ENCODE results near the gene KRT82. TPM values are rescaled to one million over a fixed set of nuclear protein-coding genes. Genes with fewer than 3 reads are reported as not detected.

The KRT82 gene
- total RNA-seq, 1 experiment from 2014 or later = not detected

DNA sequence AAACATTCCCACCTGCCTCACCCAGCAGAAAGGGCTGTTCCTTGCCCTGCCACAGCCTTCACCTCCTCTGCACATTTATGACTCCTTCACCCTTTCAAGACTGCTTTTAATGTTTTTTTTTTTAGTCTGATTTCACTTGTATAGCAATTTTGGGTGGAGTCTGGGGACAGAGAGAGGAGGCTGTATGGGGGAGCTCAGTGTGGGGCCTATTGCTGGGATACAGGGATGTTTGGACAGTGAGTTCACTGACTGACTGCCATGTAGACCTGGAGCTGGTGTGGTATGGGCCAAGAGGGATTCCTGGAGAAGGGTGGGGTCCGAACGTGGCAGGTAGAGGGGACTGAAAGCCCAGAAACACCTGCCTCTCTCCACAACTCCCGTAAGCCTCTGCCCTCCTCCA lies 36.9 kb downstream of the KRT82 start:
- no peaks in the 10 kb centered on the region for H3K9me3 Mint-ChIP-seq (ENCODE audit: unreplicated experiment)
- DNase-seq = no peak
- CTCF ChIA-PET = interaction anchor here (0.8 to 0.9 kb wide), 2 partner anchors 24 to 214 kb away, joined by 3 read pairs; no protein-coding TSS in a partner anchor
- H3K4me3 Mint-ChIP-seq (ENCODE audit: unreplicated experiment) = no peak overlapping the region
- no peaks in the 10 kb centered on the region for H3K27me3 Mint-ChIP-seq (ENCODE audit: insufficient read depth, unreplicated experiment)
- H3K36me3 Mint-ChIP-seq (ENCODE audit: insufficient read depth, unreplicated experiment) = no peaks in the 10 kb centered on the region
- intact Hi-C loops (cut with micrococcal nuclease; ENCODE audit: unreplicated experiment) = no loop called here
- no peak overlapping the region for H3K27ac Mint-ChIP-seq (ENCODE audit: unreplicated experiment)
- H3K36me3 ChIP-seq (ENCODE audit: control insufficient read depth, insufficient read depth, low read length) = no peaks in the 10 kb centered on the region
- no peaks in the 10 kb centered on the region for H3K9me3 ChIP-seq
- POLR2A ChIA-PET = no interaction called here
- BruUV-seq (replicated peaks) = no TSS peak
- peaks cover 8% of the 10 kb centered on the region for H3K4me1 Mint-ChIP-seq (ENCODE audit: low read depth, unreplicated experiment)
- no peak overlapping the region for H3K4me3 ChIP-seq (ENCODE audit: low read depth, low read length)
- no peaks in the 10 kb centered on the region for H3K27me3 ChIP-seq (replicated peaks; ENCODE audit: control insufficient read depth, insufficient read depth, low read length)
- no peaks in the 10 kb centered on the region for H3K4me1 ChIP-seq
- TF ChIP-seq, protein P1, sequence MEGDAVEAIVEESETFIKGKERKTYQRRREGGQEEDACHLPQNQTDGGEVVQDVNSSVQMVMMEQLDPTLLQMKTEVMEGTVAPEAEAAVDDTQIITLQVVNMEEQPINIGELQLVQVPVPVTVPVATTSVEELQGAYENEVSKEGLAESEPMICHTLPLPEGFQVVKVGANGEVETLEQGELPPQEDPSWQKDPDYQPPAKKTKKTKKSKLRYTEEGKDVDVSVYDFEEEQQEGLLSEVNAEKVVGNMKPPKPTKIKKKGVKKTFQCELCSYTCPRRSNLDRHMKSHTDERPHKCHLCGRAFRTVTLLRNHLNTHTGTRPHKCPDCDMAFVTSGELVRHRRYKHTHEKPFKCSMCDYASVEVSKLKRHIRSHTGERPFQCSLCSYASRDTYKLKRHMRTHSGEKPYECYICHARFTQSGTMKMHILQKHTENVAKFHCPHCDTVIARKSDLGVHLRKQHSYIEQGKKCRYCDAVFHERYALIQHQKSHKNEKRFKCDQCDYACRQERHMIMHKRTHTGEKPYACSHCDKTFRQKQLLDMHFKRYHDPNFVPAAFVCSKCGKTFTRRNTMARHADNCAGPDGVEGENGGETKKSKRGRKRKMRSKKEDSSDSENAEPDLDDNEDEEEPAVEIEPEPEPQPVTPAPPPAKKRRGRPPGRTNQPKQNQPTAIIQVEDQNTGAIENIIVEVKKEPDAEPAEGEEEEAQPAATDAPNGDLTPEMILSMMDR (IDR thresholded peaks at IDR 0.05; ENCODE audit: insufficient read depth in 1 of 2, low read depth in 1 of 2, low read length in 1 of 2, severe bottlenecking in 1 of 2, unreplicated experiment in 1 of 2) = no peak

DNA sequence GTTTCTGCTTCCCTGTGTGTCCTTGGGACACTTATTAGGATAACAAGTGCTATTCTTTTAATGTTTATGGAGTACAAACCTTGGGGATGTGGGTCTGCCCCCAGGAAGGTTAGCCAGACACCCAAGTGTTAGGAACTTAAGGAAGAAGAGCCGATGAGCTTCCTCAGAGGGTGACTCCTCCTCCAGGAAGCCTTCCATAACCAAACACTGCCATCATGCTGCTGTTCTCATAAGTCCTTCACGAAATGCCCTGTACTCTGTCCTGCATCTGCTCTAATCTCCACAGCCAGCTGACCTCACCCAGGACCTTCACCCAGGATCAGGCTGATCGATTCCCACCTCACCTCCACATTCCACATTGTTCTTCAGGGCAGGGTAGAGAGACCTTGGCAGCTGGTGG lies 37.6 kb downstream of the KRT82 start:
- BruUV-seq (replicated peaks) = no TSS peak
- no peaks in the 10 kb centered on the region for H3K27me3 ChIP-seq (replicated peaks; ENCODE audit: control insufficient read depth, insufficient read depth, low read length)
- no peaks in the 10 kb centered on the region for H3K36me3 Mint-ChIP-seq (ENCODE audit: insufficient read depth, unreplicated experiment)
- intact Hi-C loops (cut with micrococcal nuclease; ENCODE audit: unreplicated experiment) = no loop called here
- H3K4me1 ChIP-seq = no peaks in the 10 kb centered on the region
- H3K27me3 Mint-ChIP-seq (ENCODE audit: insufficient read depth, unreplicated experiment) = no peaks in the 10 kb centered on the region
- H3K4me3 Mint-ChIP-seq (ENCODE audit: unreplicated experiment) = no peak overlapping the region
- no peaks in the 10 kb centered on the region for H3K36me3 ChIP-seq (ENCODE audit: control insufficient read depth, insufficient read depth, low read length)
- TF ChIP-seq, protein P1 (IDR thresholded peaks at IDR 0.05; ENCODE audit: insufficient read depth in 1 of 2, low read depth in 1 of 2, low read length in 1 of 2, severe bottlenecking in 1 of 2, unreplicated experiment in 1 of 2) = no peak
- no peaks in the 10 kb centered on the region for H3K9me3 Mint-ChIP-seq (ENCODE audit: unreplicated experiment)
- ChIA-PET CTCF (interaction anchor here (0.8 to 1.7 kb wide), 4 partner anchors 24 to 213 kb away, joined by 3 to 6 read pairs (median 3); no protein-coding TSS in a partner anchor), POLR2A (no interaction called here)
- H3K4me3 ChIP-seq (ENCODE audit: low read depth, low read length) = no peak overlapping the region
- no peak for DNase-seq
- no peak overlapping the region for H3K27ac Mint-ChIP-seq (ENCODE audit: unreplicated experiment)
- no peaks in the 10 kb centered on the region for H3K9me3 ChIP-seq
- H3K4me1 Mint-ChIP-seq (ENCODE audit: low read depth, unreplicated experiment) = peaks cover 8% of the 10 kb centered on the region

DNA sequence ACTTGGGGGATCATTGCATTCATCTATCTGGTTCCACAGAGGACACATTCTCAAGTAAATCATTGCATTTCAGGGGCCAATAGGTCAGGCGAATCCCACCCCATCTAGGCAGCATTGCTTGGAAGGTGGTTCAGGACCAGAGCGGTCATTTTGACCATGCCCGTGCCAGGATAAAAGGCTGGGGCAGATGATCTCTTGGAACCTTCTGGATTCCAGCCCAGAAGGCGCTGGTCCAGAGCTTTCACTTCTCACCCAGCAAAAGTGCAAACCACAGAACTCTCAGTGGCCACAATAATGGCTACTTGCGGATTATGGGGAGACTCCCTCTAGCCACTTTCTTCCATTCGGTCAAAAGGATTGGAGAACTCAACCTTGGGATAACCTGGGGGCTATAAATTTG lies 38.3 kb downstream of the KRT82 start:
- Mint-ChIP-seq H3K27ac (ENCODE audit: unreplicated experiment) (no peak overlapping the region), H3K9me3 (ENCODE audit: unreplicated experiment) (no peaks in the 10 kb centered on the region), H3K36me3 (ENCODE audit: insufficient read depth, unreplicated experiment) (no peaks in the 10 kb centered on the region), H3K4me1 (ENCODE audit: low read depth, unreplicated experiment) (peaks cover 8% of the 10 kb centered on the region), H3K27me3 (ENCODE audit: insufficient read depth, unreplicated experiment) (no peaks in the 10 kb centered on the region), H3K4me3 (ENCODE audit: unreplicated experiment) (no peak overlapping the region)
- TF ChIP-seq, protein P1 (IDR thresholded peaks at IDR 0.05; ENCODE audit: insufficient read depth in 1 of 2, low read depth in 1 of 2, low read length in 1 of 2, severe bottlenecking in 1 of 2, unreplicated experiment in 1 of 2) = no peak
- Histone ChIP-seq H3K27me3 (replicated peaks; ENCODE audit: control insufficient read depth, insufficient read depth, low read length) (no peaks in the 10 kb centered on the region), H3K36me3 (ENCODE audit: control insufficient read depth, insufficient read depth, low read length) (no peaks in the 10 kb centered on the region), H3K9me3 (no peaks in the 10 kb centered on the region), H3K4me3 (ENCODE audit: low read depth, low read length) (no peak overlapping the region), H3K4me1 (no peaks in the 10 kb centered on the region)
- ChIA-PET CTCF (interaction anchor here (1.2 to 1.7 kb wide), 2 partner anchors 28 to 211 kb away, joined by 3 to 6 read pairs; no protein-coding TSS in a partner anchor), POLR2A (no interaction called here)
- BruUV-seq (replicated peaks) = no TSS peak
- DNase-seq = no peak
- intact Hi-C loops (cut with micrococcal nuclease; ENCODE audit: unreplicated experiment) = no loop called here
